Endodermal cell (in vitro differentiated cells): Measurements from ENCODE around the gene AZIN2. TPM values are rescaled to one million over a fixed set of nuclear protein-coding genes. Genes with fewer than 3 reads are reported as not detected.

ENCODE experiments used
- DNase-seq: peaks from one replicate; pipeline ENCODE4 v3.0.0-alpha.2; 2017
- H3K27ac ChIP-seq: 2 replicates; pipeline ENCODE4 v1.5.1; 2013; ENCODE audit warnings: mild to moderate bottlenecking, low read depth, low read length, moderate library complexity
- H3K27me3 ChIP-seq: 2 replicates; pipeline ENCODE4 v1.6.1; 2013; ENCODE audit warnings: mild to moderate bottlenecking, low read length, moderate library complexity; ENCODE audit not compliant: insufficient read depth, control insufficient read depth, poor library complexity, severe bottlenecking
- H3K36me3 ChIP-seq: 2 replicates; pipeline ENCODE4 v1.7.0; 2013; ENCODE audit warnings: mild to moderate bottlenecking, low read length, moderate library complexity; ENCODE audit not compliant: control insufficient read depth, insufficient read depth
- H3K4me1 ChIP-seq: one replicate; pipeline ENCODE4 v1.7.0; 2013; ENCODE audit warnings: low read length; ENCODE audit not compliant: control insufficient read depth, insufficient read depth
- H3K4me3 ChIP-seq: 2 replicates; pipeline ENCODE4 v1.5.1; 2013; ENCODE audit warnings: mild to moderate bottlenecking, low read length, moderate library complexity
- H3K9ac ChIP-seq: 2 replicates; pipeline ENCODE4 v1.6.1; 2013; ENCODE audit warnings: mild to moderate bottlenecking, low read length, moderate library complexity; ENCODE audit not compliant: poor library complexity, severe bottlenecking; ENCODE audit errors: extremely low read depth
- H3K9me3 ChIP-seq: 2 replicates; pipeline ENCODE4 v1.6.1; 2013; ENCODE audit warnings: mild to moderate bottlenecking, low read length, moderate library complexity; ENCODE audit not compliant: control insufficient read depth
- H3K27ac Mint-ChIP-seq: 2 replicates; pipeline ENCODE4 v1.8.0; 2020; ENCODE audit warnings: mixed read lengths
- H3K27me3 Mint-ChIP-seq: 2 replicates; pipeline ENCODE4 v1.8.0; 2021; ENCODE audit warnings: mild to moderate bottlenecking, mixed read lengths; ENCODE audit not compliant: insufficient read depth
- H3K36me3 Mint-ChIP-seq: 2 replicates; pipeline ENCODE4 v1.8.0; 2020; ENCODE audit warnings: low read depth, mixed read lengths
- H3K4me1 Mint-ChIP-seq: 2 replicates; pipeline ENCODE4 v1.8.0; 2020; ENCODE audit warnings: mixed read lengths
- H3K4me3 Mint-ChIP-seq: 2 replicates; pipeline ENCODE4 v1.8.0; 2020; ENCODE audit warnings: mild to moderate bottlenecking, moderate library complexity, mixed read lengths
- H3K9me3 Mint-ChIP-seq: 2 replicates; pipeline ENCODE4 v1.8.0; 2020; ENCODE audit warnings: mild to moderate bottlenecking, mixed read lengths
- WGBS, 2 experiments: methylation state at CpG; one replicate each; pipeline versions ENCODE4 v1.1.5 to v1.1.7; 2013; ENCODE audit warnings: missing lambda C conversion rate in 2 of 2, mixed read lengths in 1 of 2; ENCODE audit not compliant: insufficient coverage in 1 of 2, insufficient read length in 1 of 2; 5-methylcytosine and 5-hydroxymethylcytosine counted together
- total RNA-seq, 2 donors: library from RNA; stranded (reverse); fragmentation: NEBNext Ultra II Directional in 1 of 2; extraction: Animal tissue kit (Norgen Biotek cat#: 25700) in 1 of 2; gene quantifications; 2 replicates in 1 of 2; 3 replicates in 1 of 2; pipeline ENCODE4 v1.2.1, GENCODE V29; 2021
- TF ChIP-seq, protein P1 (sequence below): fragments of 200-600 bp; sonication (generic); conservative IDR thresholded peaks from 2 replicates; pipeline ENCODE4 v1.5.0; 2021; ENCODE audit warnings: antibody characterized with exemption, mild to moderate bottlenecking

The AZIN2 gene
- total RNA-seq, 2 donors from 2014 or later = 1.7 to 3.0 TPM

DNA sequence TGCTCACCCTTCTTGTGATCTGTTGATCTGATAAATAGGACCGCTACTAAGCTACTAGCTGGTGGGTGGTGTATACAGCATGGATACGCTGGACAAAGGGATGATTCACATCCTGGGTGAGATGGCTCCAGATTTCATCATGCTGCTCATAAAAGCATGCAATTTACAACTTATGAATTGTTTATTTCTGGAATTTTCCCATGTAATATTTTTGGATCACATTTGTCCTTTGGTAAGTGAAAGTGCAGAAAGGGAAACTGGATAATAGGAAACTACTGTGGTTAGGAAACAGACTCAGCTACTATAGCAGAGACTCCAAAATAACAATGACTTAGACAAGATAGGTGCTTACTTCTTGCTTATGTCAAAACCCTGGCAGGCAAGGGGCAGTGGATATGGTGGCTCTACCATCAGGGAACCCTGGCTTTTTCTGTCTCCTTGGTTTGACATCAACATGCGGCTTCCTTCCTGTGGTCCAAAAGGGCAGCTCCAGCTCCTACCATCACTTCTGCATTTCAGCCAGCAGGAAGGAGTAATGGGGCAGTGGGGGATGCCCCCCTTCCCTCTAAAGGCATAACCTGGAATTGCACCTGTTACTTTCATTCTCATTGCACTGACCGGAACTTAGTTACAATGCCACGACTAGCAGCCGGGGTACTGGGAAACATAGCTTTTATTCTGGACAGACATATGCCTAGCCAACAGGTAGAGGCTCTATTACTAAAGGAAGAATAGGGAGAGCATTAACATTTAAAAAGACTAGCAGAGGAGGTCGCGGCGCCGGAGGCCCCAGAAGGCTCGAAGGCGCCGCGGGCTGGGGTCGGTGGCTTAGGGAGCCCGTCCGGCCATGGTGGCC, 30.5 kb upstream of the AZIN2 start:
- no peak for DNase-seq
- no peaks in the 10 kb centered on the region for H3K27me3 ChIP-seq
- H3K9me3 ChIP-seq = peaks cover 19% of the 10 kb centered on the region
- peaks cover 4% of the 10 kb centered on the region for H3K36me3 Mint-ChIP-seq
- H3K9me3 Mint-ChIP-seq = peaks cover 23% of the 10 kb centered on the region
- no peak overlapping the region for H3K4me3 Mint-ChIP-seq
- H3K36me3 ChIP-seq = no peaks in the 10 kb centered on the region
- no peak overlapping the region for H3K4me3 ChIP-seq
- TF ChIP-seq, protein P1, sequence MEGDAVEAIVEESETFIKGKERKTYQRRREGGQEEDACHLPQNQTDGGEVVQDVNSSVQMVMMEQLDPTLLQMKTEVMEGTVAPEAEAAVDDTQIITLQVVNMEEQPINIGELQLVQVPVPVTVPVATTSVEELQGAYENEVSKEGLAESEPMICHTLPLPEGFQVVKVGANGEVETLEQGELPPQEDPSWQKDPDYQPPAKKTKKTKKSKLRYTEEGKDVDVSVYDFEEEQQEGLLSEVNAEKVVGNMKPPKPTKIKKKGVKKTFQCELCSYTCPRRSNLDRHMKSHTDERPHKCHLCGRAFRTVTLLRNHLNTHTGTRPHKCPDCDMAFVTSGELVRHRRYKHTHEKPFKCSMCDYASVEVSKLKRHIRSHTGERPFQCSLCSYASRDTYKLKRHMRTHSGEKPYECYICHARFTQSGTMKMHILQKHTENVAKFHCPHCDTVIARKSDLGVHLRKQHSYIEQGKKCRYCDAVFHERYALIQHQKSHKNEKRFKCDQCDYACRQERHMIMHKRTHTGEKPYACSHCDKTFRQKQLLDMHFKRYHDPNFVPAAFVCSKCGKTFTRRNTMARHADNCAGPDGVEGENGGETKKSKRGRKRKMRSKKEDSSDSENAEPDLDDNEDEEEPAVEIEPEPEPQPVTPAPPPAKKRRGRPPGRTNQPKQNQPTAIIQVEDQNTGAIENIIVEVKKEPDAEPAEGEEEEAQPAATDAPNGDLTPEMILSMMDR = peak; percentile 24
- H3K27ac Mint-ChIP-seq = no peak overlapping the region
- no peaks in the 10 kb centered on the region for H3K4me1 ChIP-seq
- H3K4me1 Mint-ChIP-seq = peaks cover 4% of the 10 kb centered on the region
- no peak overlapping the region for H3K27ac ChIP-seq
- H3K9ac ChIP-seq = no peak overlapping the region
- WGBS, 2 experiments = 94 to 100% methylated on average over 1 to 11 of the region's 17 CpGs
- H3K27me3 Mint-ChIP-seq = no peaks in the 10 kb centered on the region

DNA sequence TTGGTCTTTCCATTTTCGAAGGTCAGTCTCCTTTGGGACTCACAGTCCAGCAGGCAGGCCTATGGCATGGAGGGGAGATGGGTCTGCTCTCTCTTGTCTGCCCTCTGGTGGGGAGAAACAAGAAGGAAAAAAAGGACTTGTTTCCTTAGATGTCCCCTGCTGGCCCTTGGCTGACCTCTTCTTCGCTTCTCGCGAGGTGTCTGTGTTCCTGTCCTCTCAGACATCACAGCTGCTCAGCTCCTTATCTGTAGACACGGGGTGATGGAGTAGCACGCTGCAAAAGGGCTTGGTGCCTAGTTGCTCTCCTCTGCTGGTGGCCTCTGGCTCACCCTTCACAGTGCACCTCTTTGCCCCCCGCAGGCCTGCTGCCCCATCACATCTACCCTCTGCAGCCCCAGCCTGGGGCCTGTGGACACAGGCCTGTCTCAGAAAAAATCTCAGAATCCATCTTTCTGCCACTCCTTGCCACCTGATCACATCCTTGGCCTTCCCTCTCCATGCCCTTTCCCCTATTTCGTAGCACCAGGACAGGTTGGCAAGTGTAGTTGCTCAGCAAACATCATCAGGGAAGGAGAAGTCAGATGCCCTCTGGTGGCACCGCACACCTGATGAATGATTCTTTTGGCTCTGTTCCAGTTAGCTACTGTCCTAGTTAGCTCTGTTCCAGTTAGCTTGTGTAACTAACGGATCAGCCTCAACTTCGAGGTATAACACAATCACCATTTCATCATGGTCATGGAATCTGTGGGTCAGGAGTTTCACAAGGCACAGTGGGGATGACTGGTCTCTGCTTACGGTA, 25.5 kb upstream of the AZIN2 start:
- TF ChIP-seq, protein P1 = peak; percentile 82
- peaks cover 4% of the 10 kb centered on the region for H3K36me3 Mint-ChIP-seq
- H3K9me3 Mint-ChIP-seq = peaks cover 19% of the 10 kb centered on the region
- H3K4me3 Mint-ChIP-seq = no peak overlapping the region
- peaks cover 10% of the 10 kb centered on the region for H3K27me3 Mint-ChIP-seq
- no peaks in the 10 kb centered on the region for H3K4me1 Mint-ChIP-seq
- Histone ChIP-seq H3K9me3 (peaks cover 15% of the 10 kb centered on the region), H3K27ac (no peak overlapping the region), H3K4me1 (no peaks in the 10 kb centered on the region), H3K4me3 (no peak overlapping the region), H3K9ac (no peak overlapping the region), H3K36me3 (no peaks in the 10 kb centered on the region), H3K27me3 (no peaks in the 10 kb centered on the region)
- WGBS, 2 experiments = 73 to 75% methylated on average over 10 to 12 of the region's 12 CpGs
- DNase-seq = peak; percentile 83
- no peak overlapping the region for H3K27ac Mint-ChIP-seq

DNA sequence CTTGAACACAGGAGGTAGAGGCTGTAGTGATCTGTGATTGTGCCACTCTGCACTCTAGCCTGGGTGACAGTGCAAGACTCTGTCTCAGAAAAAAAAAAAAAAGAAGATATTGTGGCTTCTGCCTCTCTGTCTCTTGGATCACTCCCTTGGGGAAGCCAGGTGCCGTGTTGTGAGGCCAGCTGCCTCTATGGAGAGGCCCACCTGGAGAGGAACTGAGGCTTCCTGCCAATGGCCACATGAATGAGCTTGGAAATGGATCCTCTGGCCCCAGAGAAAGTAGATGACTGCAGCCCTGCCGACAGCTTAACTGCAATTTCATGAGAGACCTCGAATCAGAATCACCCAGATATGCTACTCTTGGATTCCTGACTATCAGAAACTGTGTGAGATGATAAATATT, 24.5 kb upstream of the AZIN2 start:
- Mint-ChIP-seq H3K27ac (no peak overlapping the region), H3K4me1 (no peaks in the 10 kb centered on the region), H3K27me3 (peaks cover 14% of the 10 kb centered on the region), H3K9me3 (peaks cover 22% of the 10 kb centered on the region), H3K36me3 (peaks cover 4% of the 10 kb centered on the region), H3K4me3 (no peak overlapping the region)
- Histone ChIP-seq H3K4me1 (no peaks in the 10 kb centered on the region), H3K27ac (no peak overlapping the region), H3K4me3 (no peak overlapping the region), H3K9ac (no peak overlapping the region), H3K27me3 (no peaks in the 10 kb centered on the region), H3K9me3 (peaks cover 12% of the 10 kb centered on the region), H3K36me3 (no peaks in the 10 kb centered on the region)
- TF ChIP-seq, protein P1 = no peak
- 95 to 100% methylated on average over 3 of the region's 3 CpGs for WGBS, 2 experiments
- DNase-seq = no peak
